Ovary (tissue), 9 donors: ENCODE results near the gene CACNG6. TPM values are rescaled to one million over a fixed set of nuclear protein-coding genes. Genes with fewer than 3 reads are reported as not detected.

Experiments used
- DNase-seq, 5 donors: peaks; one replicate each; pipeline ENCODE4 v3.0.0-alpha.2; 2019 to 2020
- H3K27ac ChIP-seq, 2 donors: fragments of 200-600 bp; one replicate each; pipeline versions ENCODE4 v1.5.1 to v1.8.0; 2019 to 2022
- H3K27me3 ChIP-seq: fragments of 200-600 bp; one replicate; pipeline ENCODE4 v1.8.0; 2022
- H3K36me3 ChIP-seq: fragments of 200-600 bp; sonication (generic); one replicate; pipeline ENCODE4 v1.5.1; 2019
- H3K4me1 ChIP-seq: one replicate; pipeline ENCODE4 v1.8.1; 2013; ENCODE audit warnings: mild to moderate bottlenecking, moderate library complexity; ENCODE audit not compliant: insufficient read depth
- H3K4me3 ChIP-seq: fragments of 200-600 bp; sonication (generic); one replicate; pipeline ENCODE4 v1.5.1; 2017
- H3K9me3 ChIP-seq, 2 donors: fragments of 200-600 bp in 1 of 2; sonication (generic) in 1 of 2; one replicate each; pipeline versions ENCODE4 v1.5.1 to v1.8.1; 2013 to 2019; ENCODE audit warnings: mild to moderate bottlenecking in 1 of 2, moderate library complexity in 1 of 2
- CTCF ChIP-seq, 3 donors: fragments of 450-650 bp in 2 of 3; fragments of 200-600 bp in 1 of 3; IDR thresholded peaks; one replicate each; pipeline versions ENCODE4 v1.5.1 to v1.8.0; 2016 to 2022; ENCODE audit warnings: antibody characterized with exemption in 3 of 3, mild to moderate bottlenecking in 1 of 3
- EP300 ChIP-seq: sonication (generic); formaldehyde crosslinking; IDR thresholded peaks from one replicate; pipeline ENCODE4 v1.6.1; 2017; ENCODE audit warnings: antibody characterized with exemption
- POLR2A ChIP-seq: fragments of 450-650 bp; IDR thresholded peaks from one replicate; pipeline ENCODE4 v1.6.1; 2017; ENCODE audit warnings: antibody characterized with exemption, mild to moderate bottlenecking, moderate library complexity
- WGBS, 3 donors: extraction: QIAGEN DNeasy Blood & Tissue Kit in 1 of 3; methylation state at CpG; one replicate each; pipeline versions ENCODE4 v1.1.5 to v1.1.7; 2013 to 2017; 5-methylcytosine and 5-hydroxymethylcytosine counted together
- intact Hi-C, 4 donors: fragments of 100-400 bp; cut with DNase I; formaldehyde crosslinking; loops; one replicate each; pipeline versions ENCODE4 v1.11.0 to v1.15.1; 2022 to 2023
- polyA plus RNA-seq, 2 donors: library from polyadenylated mRNA; stranded (reverse); fragments of 200-250 nt in 1 of 2; fragments of 350-450 nt in 1 of 2; fragmentation: Illumina TruSeq in 1 of 2; extraction: RNeasy Lipid Tissue Mini Kit (QIAGEN cat#74804) in 1 of 2; gene quantifications; one replicate each; pipeline ENCODE4 v1.2.3, GENCODE V29; 2013 to 2014
- total RNA-seq, 7 donors: library from RNA; depleted of rRNA in 2 of 7; stranded (reverse); fragments of >200 nt in 2 of 7; fragmentation: NEBNext Ultra II Directional in 3 of 7; extraction: Animal tissue kit (Norgen Biotek cat#: 25700) in 3 of 7; gene quantifications; one replicate each; pipeline versions ENCODE4 v1.1.0 to v1.2.4, GENCODE V29; 2016 to 2023
- donor health status: DM: no; HTN: no; CAD: no; lungs with moderate emphysema.
- donor health status: DM: no; HTN: no; CAD: no.
- donor health status: Bipolar disorder and iron deficiency.
- donor health status: DM: yes; HTN: yes; CAD: no.
- donor health status: DM: no; HTN: no; CAD: no.
- donor health status: DM: yes; HTN: yes; CAD: no.

Gene CACNG6
- total and polyA plus RNA-seq, 9 donors, result 0.15 to 3.2 TPM; not detected in 7

GRCh38 chr19:53992211-53992610 is 774 bp downstream of the CACNG6 start:
- H3K36me3 ChIP-seq, result no peaks in the 10 kb centered on the region
- no peaks in the 10 kb centered on the region for H3K9me3 ChIP-seq
- H3K27ac ChIP-seq, result no peak overlapping the region
- no peaks in the 10 kb centered on the region for H3K4me1 ChIP-seq
- WGBS, 3 donors, result 68 to 71% (median 71%) methylated on average over 9 of the region's 9 CpGs
- DNase-seq, result no peak
- TF ChIP-seq CTCF (IDR thresholded peaks at IDR 0.05) (no peak), EP300 (no peak), POLR2A (no peak)
- no peaks in the 10 kb centered on the region for H3K27me3 ChIP-seq
- intact Hi-C loops, result no loop called here
- H3K4me3 ChIP-seq, result no peak overlapping the region

GRCh38 chr19:53992815-53993214 is 1.4 kb downstream of the CACNG6 start:
- H3K4me1 ChIP-seq, result no peaks in the 10 kb centered on the region
- TF ChIP-seq POLR2A, result no peak
- TF ChIP-seq CTCF (IDR thresholded peaks at IDR 0.05), result no peak
- TF ChIP-seq EP300, result no peak
- WGBS, 3 donors, result 18 to 33% (median 24%) methylated on average over 38 to 43 of the region's 43 CpGs
- DNase-seq, result no peak
- no peak overlapping the region for H3K4me3 ChIP-seq
- no peak overlapping the region for H3K27ac ChIP-seq
- H3K9me3 ChIP-seq, result no peaks in the 10 kb centered on the region
- H3K36me3 ChIP-seq, result no peaks in the 10 kb centered on the region
- no peaks in the 10 kb centered on the region for H3K27me3 ChIP-seq
- intact Hi-C loops, result no loop called here

GRCh38 chr19:53993448-53993847 is 2.0 kb downstream of the CACNG6 start:
- Histone ChIP-seq H3K36me3 (no peaks in the 10 kb centered on the region), H3K27me3 (no peaks in the 10 kb centered on the region), H3K27ac (no peak overlapping the region), H3K9me3 (no peaks in the 10 kb centered on the region), H3K4me3 (no peak overlapping the region), H3K4me1 (no peaks in the 10 kb centered on the region)
- TF ChIP-seq CTCF (IDR thresholded peaks at IDR 0.05), result no peak
- no peak for TF ChIP-seq POLR2A
- no peak for TF ChIP-seq EP300
- WGBS, 3 donors, result 36 to 65% (median 65%) methylated on average over 3 of the region's 3 CpGs
- intact Hi-C loops, result no loop called here
- DNase-seq, result no peak

GRCh38 chr19:53994811-53995210 is 3.4 kb downstream of the CACNG6 start:
- Histone ChIP-seq H3K4me1 (no peaks in the 10 kb centered on the region), H3K27ac (no peak overlapping the region), H3K27me3 (no peaks in the 10 kb centered on the region), H3K36me3 (no peaks in the 10 kb centered on the region), H3K9me3 (no peaks in the 10 kb centered on the region), H3K4me3 (no peak overlapping the region)
- intact Hi-C loops, result no loop called here
- no peak for TF ChIP-seq CTCF (IDR thresholded peaks at IDR 0.05)
- no peak for TF ChIP-seq EP300
- no peak for TF ChIP-seq POLR2A
- DNase-seq, result no peak
- 77 to 78% (median 77%) methylated on average over 5 of the region's 5 CpGs for WGBS, 3 donors

- Histone ChIP-seq H3K4me3 (no peak overlapping the region), H3K36me3 (no peaks in the 10 kb centered on the region), H3K9me3 (no peaks in the 10 kb centered on the region), H3K27ac (no peak overlapping the region), H3K27me3 (no peaks in the 10 kb centered on the region), H3K4me1 (no peaks in the 10 kb centered on the region)
- no peak for DNase-seq
- intact Hi-C loops, result no loop called here
- TF ChIP-seq POLR2A (no peak), EP300 (no peak), CTCF (IDR thresholded peaks at IDR 0.05) (no peak)
- WGBS, 3 donors, result 47 to 55% (median 48%) methylated on average over 7 of the region's 7 CpGs
Measured at GRCh38 chr19:53998223-53998622, 6.8 kb downstream of the CACNG6 start.
